Measurements from ENCODE around the gene SMIM36.
"Not testable (repeated sequence)": the region's sequence is repeated elsewhere in the genome, so short reads cannot be mapped to it uniquely, and the experiment has no call there.

SMIM36 gene

DNA sequence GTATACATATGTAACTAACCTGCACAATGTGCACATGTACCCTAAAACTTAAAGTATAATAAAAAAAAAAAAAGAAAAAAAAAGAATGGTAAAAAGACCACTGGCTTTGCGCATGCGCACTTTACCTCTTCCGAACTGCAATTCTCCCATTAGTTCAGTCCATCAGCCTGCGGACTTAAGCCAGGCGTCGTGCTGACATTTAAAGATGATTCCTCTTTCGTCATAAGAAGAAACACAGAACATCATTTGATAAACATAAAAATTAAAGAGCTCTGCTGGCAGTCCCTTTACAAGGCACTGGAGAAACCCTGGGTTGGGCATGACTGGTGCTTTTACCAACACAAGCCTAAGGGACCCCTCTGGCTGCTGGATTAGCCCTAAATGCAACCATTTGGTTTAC lies 3.6 kb downstream of the SMIM36 start:
- not testable (repeated sequence) for DNase-seq (ENCODE audit: low read depth in 2 of 2)

DNA sequence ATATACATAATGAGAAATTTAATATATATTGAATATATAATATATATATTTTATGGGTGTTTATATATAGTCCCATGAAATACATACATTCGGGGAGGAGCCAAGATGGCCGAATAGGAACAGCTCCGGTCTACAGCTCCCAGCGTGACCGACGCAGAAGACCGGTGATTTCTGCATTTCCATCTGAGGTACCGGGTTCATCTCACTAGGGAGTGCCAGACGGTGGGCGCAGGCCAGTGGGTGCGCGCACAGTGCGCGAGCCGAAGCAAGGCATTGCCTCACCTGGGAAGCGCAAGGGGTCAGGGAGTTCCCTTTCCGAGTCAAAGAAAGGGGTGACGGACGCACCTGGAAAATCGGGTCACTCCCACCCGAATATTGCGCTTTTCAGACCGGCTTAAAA lies 9.6 kb downstream of the SMIM36 start:
- DNase-seq (ENCODE audit: low read depth in 2 of 2): not testable (repeated sequence)

- no peak for DNase-seq (ENCODE audit: low read depth in 2 of 2)
Observed at GRCh38 chr17:55500103-55500502, 11.1 kb downstream of the SMIM36 start.

DNA sequence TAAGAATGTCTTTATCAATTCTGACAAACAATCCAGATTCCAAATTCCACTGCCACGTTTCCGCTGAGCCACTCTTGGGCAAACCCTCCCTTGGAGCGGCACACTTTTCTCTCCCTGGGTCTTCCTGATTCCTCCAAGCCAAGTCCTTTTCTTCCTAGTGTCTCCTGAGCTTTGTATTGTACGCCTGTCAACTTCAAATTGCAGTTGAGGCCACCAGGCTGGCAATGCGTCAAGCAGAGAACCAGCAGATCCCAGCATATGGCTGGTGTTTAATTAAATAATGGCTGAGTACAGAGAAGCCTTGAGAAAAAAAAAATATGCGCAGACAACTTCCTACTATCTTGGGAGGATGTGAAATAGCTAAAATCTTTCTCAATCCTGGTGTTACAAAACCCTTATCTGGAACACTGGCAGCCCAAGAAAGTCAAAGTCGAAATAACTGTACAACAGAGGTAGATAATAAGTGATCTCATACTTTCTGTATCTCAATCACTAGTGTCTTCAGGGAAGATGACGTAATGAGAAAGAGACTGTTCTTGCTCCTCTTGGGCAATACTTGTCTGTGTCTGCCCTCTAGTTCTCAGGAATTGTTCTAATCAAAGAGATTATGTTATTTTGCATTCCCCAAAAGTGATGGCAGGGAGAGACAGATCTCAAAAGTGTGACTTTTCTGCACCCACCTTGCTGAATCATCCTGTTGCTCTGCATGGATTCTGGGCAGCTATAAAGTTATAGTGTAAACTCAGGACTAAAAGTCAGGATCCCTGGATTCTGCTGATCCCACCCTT lies 15.0 kb downstream of the SMIM36 start:
- no peak for DNase-seq (ENCODE audit: low read depth in 2 of 2)

DNA sequence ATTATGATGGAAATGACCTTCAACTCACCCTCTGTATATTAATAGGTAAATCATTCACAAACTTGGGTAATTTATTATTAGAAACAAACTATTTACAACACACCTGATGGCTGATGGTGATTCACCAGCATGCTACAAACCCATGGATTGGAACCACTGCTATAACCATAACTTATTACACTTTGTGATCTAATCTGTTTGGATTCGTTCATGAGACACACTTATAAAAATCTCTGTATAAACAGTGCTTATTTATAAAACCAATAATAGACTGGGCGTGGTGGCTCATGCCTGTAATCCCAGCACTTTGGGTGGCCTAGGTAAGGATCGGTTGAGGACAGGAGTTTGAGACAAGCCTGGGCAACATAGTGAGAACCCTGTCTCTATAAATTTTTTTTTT lies 16.0 kb downstream of the SMIM36 start:
- no peak for DNase-seq (ENCODE audit: low read depth in 2 of 2)

- no peak for DNase-seq (ENCODE audit: low read depth in 2 of 2)
Observed at GRCh38 chr17:55492781-55493341, 18.4 kb downstream of the SMIM36 start.

GRCh38 chr17:55490376-55490775 lies 20.9 kb downstream of the SMIM36 start:
- DNase-seq (ENCODE audit: low read depth in 2 of 2): no peak

GRCh38 chr17:55487695-55488432 lies 23.4 kb downstream of the SMIM36 start:
- DNase-seq (ENCODE audit: low read depth in 2 of 2): no peak

DNA sequence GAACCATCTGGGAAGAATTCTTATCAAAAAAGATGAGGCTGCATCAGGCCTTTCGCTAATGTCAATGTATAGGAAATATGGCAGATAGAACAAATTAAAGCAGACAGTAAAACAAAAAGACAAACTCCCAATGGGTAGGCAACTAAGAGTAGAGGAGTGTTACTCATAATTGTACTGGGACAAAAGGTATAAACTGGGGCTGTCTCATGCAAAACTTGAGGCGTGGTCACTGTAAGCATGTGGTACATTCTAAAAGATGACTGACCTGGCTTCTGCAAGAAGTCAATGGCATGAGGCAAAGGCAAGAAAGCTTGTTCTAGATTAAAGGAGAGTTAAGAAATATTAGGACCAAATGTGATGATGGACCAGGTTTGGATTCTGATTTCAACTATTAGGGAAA lies 26.7 kb downstream of the SMIM36 start:
- no peak for DNase-seq (ENCODE audit: low read depth in 2 of 2)

DNA sequence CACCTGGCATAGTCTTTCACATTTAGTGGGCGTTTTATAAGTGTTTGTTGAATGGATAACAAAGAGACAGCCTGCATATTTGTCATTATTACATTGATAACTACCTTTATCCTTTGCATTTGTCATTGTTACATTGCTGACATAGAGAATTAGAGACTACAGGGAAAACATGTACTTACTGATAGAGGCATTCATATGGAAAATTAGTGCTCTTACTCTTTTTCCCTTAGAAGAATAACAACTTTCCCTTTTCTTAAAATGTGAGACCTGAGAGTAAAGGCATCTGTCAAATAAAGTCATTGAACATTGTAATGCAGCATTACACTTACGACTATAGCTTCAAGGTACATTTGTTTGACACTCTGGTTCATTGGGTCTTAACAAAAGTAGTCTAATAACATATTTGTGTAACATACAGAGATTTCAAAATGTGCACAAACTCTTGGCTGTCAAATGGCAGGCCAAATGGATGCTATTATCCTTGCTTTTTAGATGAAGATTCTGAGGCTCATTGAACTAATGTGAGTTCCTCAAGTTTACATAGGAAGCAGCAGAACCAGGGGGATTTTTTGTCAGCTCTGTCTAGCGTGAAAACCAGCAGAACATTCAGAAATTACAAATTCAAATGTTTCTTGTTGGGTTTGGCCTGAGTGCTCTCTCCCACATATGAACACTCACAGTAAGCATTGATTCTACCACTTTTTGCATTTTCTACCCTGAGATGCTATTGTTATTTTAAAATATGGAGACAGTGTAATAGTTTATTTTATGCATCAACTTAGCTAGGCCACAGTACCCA lies 28.5 kb downstream of the SMIM36 start:
- no peak for DNase-seq (ENCODE audit: low read depth in 2 of 2)

DNA sequence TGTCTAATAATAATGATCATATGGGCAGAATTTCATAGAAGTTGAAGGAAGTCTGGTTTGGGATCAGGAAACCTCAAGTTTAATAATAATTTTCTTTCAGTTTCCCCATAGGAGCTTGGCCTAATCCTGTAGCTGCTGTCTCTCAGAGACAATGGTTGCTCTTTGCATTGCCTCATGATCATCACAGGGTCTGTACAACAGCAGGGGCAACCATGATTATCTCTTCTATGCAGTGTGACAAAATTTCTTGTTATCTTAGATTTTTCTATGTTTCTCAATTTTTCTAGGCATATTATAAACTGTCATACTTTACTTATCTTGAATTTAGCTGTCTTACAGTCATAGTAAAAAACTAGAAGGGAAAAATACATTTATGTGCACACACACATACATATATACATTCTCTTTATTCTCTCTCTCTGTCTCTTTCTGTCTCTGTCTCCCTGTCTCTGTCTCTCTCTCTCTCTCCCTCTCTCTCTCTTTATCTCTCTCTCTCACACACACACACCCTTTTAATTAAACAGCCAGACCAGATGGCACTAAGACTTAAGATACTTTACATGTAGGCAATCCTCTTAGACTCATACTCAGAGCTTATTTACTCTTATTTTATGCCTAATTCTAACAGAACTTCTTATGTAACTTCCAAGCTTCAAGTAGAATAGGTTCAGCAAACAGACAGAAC lies 30.5 kb downstream of the SMIM36 start:
- DNase-seq (ENCODE audit: low read depth in 2 of 2): no peak

DNA sequence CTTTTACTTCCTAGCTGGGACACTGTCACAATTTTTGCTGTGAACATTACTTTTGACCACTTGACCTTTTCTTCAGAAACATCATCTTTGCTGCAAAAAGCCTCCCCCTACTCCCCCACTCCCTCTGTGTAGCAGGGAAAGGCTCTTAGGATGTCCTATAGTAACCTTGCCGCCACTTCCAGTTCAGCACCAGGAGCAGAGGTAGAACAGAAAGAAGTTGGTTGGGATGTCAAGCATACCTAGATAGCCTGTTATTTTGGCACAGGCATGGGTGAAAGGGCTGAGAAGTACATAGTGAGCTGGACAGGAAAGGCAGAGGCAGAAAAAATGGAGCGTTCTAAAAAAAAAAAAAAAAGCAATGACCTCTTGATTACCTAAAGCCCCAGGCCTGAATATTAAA lies 31.3 kb downstream of the SMIM36 start:
- no peak for DNase-seq (ENCODE audit: low read depth in 2 of 2)

DNA sequence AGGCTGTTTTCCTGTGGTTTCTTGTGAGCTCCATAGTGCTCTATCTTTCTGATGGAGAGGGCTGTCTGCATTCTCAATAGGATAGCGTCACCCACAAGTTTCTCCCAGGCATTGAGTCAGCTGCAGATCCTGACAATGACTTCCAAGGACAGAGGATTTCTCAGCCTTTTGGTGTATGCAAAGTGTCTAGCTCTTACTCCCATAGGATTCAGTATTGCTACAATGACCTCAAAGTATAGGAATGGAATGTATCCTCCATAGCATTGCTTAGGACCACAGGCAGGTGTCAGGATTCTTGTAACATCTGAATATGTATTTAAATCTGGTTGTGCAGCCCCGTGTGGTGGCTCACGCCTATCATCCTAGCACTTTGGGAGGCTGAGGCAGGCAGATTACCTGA lies 32.3 kb downstream of the SMIM36 start:
- no peak for DNase-seq (ENCODE audit: low read depth in 2 of 2)

DNA sequence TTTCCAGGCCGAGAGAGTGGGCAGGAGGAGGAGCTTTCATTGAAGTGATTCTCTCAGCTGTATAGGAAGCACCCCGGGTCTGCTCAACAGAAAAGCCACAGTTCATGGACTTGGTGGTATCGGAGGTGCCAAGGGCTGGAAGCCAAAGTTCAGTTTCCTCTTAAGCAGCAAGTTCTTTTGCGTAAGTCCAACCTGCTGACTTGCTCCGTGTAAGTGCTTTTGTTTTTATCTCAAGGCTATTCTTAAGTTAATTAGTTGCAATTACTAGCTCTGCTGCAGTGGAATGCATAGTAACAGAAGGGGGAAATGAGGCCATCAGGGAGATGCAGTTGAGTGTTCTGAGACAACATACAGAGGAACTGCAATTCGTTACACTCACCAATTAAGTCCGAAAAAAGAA lies 44.6 kb downstream of the SMIM36 start:
- no peak for DNase-seq (ENCODE audit: low read depth in 2 of 2)

- DNase-seq (ENCODE audit: low read depth in 2 of 2): not testable (repeated sequence)
Observed at GRCh38 chr17:55465771-55466170, 45.5 kb downstream of the SMIM36 start.

- DNase-seq (ENCODE audit: low read depth in 2 of 2): no peak
Observed at GRCh38 chr17:55463600-55463999, 47.7 kb downstream of the SMIM36 start.

DNA sequence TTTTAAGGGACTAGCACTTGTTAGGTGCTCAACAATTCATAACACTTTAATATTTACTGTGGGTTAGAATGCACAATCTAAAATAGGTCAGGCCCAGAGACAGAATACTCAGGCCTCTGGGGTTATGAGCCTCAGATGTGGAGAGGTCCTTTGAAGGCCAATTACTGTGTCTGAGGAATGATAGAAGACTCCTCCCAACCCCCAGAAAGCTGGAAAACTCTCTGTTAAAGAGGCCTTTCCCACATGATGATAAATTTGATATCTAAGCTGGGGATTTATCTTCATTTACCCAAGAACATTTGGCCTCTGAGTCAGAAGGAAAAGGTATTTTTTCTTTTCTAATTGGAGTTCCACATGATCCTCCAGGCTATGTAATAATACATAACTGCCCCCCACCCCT lies 48.5 kb downstream of the SMIM36 start:
- DNase-seq (ENCODE audit: low read depth in 2 of 2): no peak

DNA sequence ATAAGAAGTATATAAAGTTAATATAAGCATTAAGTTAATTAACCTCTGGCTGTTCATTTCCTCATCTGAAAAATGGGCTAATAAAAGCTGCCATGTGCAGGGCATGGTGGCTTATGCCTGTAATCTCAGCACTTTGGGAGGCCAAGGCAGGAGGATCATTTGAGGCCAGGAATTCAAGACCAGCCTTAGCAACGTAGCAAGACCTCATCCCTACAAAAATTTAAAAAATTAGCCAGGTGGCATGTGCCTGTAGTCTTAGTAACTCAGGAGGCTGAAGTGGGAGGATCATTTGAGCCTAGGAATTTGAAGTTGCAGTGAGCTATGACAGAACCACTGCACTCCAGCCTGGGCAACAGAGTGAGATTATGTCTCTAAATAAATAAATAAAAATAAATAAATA lies 49.0 kb downstream of the SMIM36 start:
- no peak for DNase-seq (ENCODE audit: low read depth in 2 of 2)

- DNase-seq (ENCODE audit: low read depth in 2 of 2): peak in 1 of 2 donors; percentile 32
Observed at GRCh38 chr17:55458978-55459377, 52.3 kb downstream of the SMIM36 start.

DNA sequence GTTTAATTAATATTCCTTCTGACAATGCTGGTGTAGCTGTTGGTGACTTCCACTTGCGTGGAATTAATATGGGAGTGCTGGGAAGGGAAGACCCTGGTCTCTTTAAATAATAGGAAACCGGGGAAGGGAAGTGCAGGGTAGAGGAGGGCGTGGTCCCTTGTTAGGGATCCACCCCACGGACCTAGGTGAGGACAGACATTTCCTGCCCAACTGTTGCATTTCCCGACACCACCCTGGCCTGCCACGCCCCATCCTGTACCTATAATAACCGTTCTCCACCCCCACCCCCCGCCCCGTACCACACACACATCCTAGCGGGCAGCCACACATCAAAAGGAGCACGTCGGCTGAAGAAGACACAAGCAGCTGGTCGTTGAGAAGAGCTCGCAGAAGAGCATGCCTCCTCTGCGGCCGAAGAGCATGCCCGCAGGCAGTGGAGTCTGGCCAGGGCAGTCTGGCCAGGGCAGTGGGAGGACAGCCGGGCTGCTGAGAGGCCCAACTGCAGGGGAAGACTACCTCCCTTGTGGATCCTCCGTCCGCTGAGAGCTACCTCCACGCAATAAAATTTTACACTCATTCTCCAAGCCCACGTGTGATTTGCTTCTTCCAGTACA lies 52.9 kb downstream of the SMIM36 start:
- DNase-seq (ENCODE audit: low read depth in 2 of 2): no peak
